AG10803 (cell line): ENCODE data around the gene ANGEL1.

Source experiments
- DNase-seq: peaks from one replicate; pipeline ENCODE4 v3.0.0; 2010; ENCODE audit warnings: low read depth
- H3K4me3 ChIP-seq: 2 replicates; pipeline ENCODE4 v1.5.1; 2011; ENCODE audit warnings: mild to moderate bottlenecking, low read length, control low read depth
- TF ChIP-seq, protein P1 (sequence below): conservative IDR thresholded peaks from 2 replicates; pipeline ENCODE4 v1.5.1; 2011; ENCODE audit warnings: mild to moderate bottlenecking, low read length, control low read depth, inconsistent platforms

Gene ANGEL1

DNA sequence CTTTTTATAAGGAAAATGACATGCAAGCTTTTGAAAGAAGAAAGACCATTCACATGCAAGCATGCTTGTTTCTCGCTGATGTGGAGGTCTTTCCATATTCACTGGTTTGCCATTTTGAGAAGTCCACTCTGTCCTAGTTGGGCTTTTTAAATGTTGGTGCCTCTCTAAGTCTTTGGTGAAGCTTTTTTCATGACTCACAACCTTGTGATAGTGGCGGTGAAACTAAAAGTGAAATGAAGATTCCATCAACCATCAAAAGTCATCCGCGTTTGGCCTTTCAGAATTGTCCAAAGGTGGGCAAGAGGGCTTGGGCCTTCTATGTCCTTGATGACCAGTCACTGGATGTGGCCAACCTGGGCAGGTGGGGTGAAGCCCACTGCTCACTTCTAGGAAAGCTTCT is 17.9 kb upstream of the ANGEL1 start:
- no peak overlapping the region for H3K4me3 ChIP-seq
- TF ChIP-seq, protein P1, sequence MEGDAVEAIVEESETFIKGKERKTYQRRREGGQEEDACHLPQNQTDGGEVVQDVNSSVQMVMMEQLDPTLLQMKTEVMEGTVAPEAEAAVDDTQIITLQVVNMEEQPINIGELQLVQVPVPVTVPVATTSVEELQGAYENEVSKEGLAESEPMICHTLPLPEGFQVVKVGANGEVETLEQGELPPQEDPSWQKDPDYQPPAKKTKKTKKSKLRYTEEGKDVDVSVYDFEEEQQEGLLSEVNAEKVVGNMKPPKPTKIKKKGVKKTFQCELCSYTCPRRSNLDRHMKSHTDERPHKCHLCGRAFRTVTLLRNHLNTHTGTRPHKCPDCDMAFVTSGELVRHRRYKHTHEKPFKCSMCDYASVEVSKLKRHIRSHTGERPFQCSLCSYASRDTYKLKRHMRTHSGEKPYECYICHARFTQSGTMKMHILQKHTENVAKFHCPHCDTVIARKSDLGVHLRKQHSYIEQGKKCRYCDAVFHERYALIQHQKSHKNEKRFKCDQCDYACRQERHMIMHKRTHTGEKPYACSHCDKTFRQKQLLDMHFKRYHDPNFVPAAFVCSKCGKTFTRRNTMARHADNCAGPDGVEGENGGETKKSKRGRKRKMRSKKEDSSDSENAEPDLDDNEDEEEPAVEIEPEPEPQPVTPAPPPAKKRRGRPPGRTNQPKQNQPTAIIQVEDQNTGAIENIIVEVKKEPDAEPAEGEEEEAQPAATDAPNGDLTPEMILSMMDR: no peak
- DNase-seq: no peak

DNA sequence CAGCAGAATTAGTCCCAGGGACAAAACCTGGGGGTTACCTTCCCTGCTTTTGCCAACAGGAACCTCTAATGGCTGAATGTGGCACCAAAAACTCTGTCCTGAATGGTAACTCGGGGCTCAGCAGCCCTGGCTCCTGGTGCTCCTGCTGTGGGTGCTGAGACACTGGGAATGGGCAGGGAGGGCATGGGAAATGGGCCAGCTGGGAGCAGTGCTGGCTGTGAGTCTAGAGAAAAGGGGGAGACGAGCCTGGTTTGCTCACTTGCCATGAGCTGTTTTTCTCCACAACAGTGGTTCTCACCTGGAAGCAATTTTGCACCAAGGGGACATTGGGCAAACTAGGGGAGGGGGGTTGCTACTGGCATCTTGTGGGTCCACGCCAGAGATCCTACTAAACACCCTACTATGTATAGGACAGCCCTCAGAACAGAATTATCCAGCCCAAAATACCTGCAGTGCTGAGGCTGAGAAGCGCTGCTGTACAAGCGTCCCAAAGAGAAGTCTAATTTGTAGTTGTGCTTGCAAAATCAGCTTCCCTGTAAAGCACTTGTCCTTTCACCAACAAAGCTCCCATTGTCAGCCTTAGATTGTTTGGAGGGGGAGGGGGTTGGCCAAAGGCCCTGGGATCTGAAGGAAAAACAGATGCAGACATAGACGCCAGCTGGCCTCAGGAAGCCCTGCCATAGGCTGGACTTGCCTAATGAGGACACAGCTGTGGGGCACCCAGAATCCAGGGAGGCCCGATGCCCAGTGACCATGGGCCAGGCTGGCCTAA is 17.2 kb upstream of the ANGEL1 start:
- TF ChIP-seq, protein P1: no peak
- H3K4me3 ChIP-seq: no peak overlapping the region
- DNase-seq: peak; percentile 34

DNA sequence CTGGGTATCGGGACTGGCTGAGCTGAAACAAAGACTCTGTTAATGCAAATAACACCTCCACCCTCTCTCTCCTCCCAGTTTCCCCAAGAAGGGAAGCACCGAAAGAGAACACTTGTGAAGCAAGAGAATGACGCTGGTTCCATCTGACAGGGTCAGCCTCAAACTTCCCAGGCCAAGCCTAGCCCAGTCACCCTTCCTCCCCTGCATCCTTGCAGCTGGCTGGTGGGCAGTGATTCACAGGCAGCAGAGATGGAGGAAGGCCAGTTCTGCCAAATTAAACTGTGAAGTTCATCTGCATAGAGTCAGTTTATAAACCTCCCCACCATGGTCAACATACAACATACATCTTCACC is 16.3 kb upstream of the ANGEL1 start:
- no peak overlapping the region for H3K4me3 ChIP-seq
- DNase-seq: no peak
- TF ChIP-seq, protein P1: no peak

DNA sequence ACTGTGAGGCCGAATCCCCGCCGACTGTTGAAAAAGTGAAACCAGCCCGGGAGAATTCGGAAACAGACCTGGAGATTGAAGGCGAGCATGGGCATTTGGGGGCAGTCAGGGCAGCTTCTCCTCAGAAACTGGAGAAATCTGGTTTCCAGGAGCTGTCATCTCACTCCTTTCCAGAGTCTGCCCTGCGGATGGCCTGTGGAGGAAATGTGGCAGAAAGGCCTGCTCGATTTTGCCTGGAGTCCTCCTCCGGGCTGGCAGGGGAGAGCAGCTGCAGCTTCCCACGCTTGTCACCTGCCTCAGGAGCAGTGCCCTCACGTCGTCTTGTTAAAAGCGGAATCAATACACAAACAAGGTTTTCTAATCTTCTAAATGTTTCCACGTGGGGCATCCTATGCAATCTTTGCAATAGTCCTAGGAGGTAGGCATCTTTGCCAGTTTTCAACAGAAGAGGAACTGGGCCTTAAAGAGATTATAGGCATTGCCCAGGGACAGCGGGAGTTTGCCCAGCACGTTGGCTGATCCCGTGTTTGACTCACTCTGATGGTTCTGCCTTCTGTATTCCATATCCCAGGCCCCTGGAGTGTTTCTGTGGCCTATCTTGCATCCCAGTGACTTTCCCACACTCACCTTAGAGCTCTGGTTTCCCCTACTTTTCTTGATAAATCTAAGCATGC is 15.8 kb upstream of the ANGEL1 start:
- no peak for DNase-seq
- H3K4me3 ChIP-seq: peak overlapping the region; percentile 35

DNA sequence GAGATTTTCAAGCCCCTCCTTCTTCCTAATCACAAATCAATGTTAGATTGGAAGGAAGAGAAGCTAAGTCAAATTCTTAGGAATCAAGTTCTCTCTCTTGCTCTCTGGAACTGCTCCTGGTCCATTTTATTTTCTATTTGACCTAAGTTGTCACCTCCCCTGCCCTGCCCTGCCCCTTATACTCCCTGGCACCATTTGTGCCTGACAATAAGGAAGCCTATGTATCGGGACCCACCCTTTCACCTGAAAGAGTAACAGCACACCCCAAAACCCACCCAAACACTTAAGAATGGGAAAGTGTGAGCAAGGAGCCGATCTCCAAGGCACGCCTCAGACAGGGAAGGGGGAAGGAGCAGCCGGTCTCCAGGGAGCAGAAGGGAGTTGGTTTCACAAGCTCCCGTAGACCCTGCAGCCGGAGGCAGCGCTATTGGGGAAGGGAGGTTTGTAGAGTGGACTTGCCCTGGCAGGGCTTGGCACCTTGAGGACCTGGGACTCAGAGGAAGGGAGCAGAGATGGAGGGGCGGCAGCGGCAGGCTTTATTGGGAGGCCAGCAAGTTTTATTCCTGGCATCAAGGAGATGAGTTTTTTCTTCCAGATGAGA is 15.1 kb upstream of the ANGEL1 start:
- peak overlapping the region; percentile 35 for H3K4me3 ChIP-seq
- no peak for DNase-seq
- TF ChIP-seq, protein P1: no peak

More for the DNA sequence above, 15.8 kb upstream of the ANGEL1 start:
- TF ChIP-seq, protein P1: no peak

DNA sequence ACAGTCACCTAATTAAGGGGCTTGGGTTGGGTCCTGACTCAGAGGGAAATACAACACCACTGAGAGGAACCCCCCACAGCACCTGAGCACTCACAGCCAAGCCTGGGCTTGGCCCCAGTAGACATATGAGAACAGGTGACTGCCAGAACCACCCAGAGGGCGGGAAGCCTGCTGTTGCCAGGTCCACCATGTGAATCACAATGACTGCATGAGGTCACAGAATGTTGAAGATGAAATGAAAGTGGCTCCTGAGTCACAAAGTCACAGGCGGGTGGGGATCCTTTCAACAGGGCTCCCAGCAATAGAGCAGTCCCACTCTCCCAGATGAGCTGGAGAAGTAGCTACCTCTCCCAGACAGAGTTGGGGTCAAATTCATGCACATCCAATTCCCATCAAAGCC is 13.4 kb upstream of the ANGEL1 start, which contains the start of gene LRRC74A:
TSS of gene LRRC74A (plus strand) at position 287 of the 400 bp plus-strand sequence. CDS start 290 bp downstream, outside the sequence.
- DNase-seq: no peak
- H3K4me3 ChIP-seq: no peak within 1 kb of the TSS
- TF ChIP-seq, protein P1: no peak
